GM21526 (cell line): ENCODE data around the gene CCDC73.
A peak's percentile ranks its signal among the peaks of the same experiment; 100 is the strongest.
"Not testable (repeated sequence)": the region's sequence is repeated elsewhere in the genome, so short reads cannot be mapped to it uniquely, and the experiment has no call there.

ENCODE experiments used
- ATAC-seq: cut with Tn5 transposase; IDR thresholded peaks from one replicate; pipeline ENCODE4 v1.9.1; 2021; ENCODE audit warnings: moderate library complexity; ENCODE audit not compliant: unreplicated experiment, low FRiP score

Gene CCDC73

DNA sequence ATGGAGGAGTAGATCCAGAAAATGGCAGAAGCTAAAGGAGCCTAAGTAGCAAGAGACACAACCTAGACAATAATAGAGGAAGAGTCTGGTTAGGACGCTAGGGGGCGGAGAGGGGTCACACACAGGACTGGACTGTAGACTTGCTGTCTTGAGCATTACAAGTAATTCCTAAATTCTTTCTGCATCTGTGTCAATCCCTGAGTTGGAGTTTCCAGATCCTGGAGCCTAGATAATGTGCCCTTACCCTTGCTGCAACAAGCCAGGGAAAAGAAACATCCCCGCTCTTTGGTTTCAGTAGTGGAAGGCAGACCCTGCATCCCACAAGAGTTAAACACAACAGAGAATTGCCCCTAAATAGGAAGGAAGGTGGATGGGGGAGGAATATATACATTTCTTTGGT lies 14.9 kb upstream of the CCDC73 start:
- peak; percentile 98 for ATAC-seq

DNA sequence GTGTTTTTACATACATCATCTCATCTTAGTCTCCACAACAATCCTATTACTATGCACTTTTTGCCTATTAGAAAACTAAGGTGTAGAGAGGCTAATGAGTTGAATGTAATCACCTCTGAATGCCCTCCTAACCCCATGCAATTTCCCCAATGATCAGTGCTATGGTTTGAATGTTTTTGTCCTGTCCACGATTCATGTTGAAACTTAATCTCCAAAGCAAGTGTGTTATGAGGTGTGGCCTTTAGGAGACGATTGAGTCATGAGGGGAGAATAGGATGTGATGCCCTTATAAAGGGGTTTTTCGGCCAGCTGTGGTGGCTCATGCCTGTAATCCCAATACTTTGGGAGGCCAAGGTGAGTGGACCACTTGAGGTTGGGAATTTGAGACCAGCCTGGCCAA lies 2.0 kb upstream of the CCDC73 start:
- no peak for ATAC-seq

- ATAC-seq, result peak; percentile 71
Observed at GRCh38 chr11:32792948-32793475, 1.4 kb downstream of the CCDC73 start.

DNA sequence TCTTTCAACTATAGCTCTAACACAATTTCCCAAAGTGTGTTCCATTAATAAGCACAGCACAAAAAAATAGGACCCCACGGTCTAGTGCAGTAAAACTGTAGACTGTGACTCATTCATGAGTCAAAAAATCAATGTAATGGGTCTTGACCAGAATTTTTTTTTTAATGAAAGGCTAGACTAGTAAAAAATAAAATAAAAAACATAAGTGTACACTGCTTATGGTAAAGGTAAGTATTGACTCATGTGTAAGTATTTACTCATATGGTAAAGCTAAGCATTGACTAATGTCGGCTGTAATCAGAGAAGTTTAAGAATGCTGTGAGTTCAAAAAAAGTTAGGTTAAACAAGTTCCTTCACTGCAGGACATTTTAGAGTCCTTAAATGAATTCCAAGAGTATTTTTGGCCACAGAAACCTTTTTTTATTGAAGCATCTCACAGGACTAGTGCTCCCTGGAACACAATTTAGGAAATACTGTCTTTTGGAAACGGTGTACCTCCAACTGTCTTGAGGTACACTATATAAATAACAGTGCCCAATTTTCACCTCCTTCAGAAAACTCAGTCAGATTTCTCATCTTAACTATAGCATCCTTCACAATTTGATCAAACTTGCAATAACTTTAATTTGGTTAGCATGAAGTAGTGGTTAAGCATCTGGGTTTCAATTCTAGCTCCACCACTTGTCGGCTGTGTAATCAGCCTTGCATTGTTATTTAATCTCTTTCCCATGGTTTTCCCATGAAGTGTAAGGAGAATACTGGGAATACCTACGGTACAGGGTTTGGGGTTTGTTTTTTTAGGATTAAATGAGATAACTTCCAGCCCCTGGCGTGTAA lies 2.1 kb downstream of the CCDC73 start:
- no peak for ATAC-seq

- no peak for ATAC-seq
Observed at GRCh38 chr11:32790916-32791315, 3.5 kb downstream of the CCDC73 start.

GRCh38 chr11:32786811-32787210 lies 7.7 kb downstream of the CCDC73 start:
- ATAC-seq, result no peak

DNA sequence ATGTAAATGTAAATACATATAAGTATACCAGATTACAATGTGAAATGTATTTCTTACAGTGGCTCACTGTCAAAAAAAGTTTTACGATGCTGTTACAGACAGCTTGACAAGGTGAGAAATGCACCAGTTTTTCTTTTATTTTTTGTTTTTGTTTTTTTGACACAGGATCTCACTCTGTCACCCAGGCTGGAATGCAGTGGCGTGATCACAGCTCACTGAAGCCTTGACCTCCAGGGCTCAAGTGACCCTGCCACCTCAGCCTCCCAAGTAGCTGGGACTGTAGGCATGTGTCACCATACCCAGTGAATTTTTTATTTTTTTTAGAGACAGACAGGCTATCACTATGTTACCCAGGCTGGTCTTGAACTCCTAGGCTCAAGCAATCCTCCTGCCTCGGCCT lies 9.2 kb downstream of the CCDC73 start:
- no peak for ATAC-seq

DNA sequence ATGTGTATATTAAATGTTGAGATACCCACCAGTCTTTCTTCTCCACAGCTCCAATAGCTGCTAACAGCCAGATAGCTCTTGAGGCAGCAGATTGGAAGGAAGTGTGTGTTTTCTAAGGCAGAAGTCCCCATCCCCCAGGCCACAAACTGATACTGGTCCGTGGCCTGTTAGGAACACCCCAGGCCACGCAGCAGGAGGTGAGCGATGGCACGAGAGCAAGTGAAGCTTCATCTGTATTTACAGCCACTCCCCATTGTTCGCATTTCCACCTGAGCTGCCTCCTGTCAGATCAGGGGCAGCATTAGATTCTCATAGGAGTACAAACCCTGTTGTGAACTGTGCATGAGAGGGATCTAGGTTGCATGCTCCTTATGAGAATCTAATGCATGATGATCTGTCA lies 12.7 kb downstream of the CCDC73 start:
- no peak for ATAC-seq

- ATAC-seq, result not testable (repeated sequence)
Observed at GRCh38 chr11:32780839-32781238, 13.6 kb downstream of the CCDC73 start.

- no peak for ATAC-seq
Observed at GRCh38 chr11:32779136-32779535, 15.3 kb downstream of the CCDC73 start.

DNA sequence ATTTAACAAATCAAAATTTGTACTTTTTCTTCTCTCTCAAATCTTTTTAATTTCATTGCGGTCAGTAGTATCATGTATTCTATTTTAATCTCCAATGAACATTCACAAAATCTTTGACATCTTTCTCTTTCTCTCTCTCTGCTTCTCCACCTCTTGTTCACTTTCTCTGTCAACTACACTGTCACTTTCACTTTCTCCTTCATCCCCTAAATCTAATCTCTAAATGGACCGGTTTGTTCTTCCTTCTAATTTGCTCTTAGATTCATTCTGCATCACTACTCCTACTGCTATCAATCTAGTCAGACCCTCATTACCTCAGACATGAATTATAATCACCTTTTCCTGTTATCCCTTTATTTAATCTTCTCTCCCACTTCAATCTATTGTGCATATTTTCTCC lies 18.6 kb downstream of the CCDC73 start:
- no peak for ATAC-seq

- no peak for ATAC-seq
Observed at GRCh38 chr11:32774081-32774480, 20.4 kb downstream of the CCDC73 start.

GRCh38 chr11:32772731-32773130 lies 21.7 kb downstream of the CCDC73 start:
- ATAC-seq, result no peak

DNA sequence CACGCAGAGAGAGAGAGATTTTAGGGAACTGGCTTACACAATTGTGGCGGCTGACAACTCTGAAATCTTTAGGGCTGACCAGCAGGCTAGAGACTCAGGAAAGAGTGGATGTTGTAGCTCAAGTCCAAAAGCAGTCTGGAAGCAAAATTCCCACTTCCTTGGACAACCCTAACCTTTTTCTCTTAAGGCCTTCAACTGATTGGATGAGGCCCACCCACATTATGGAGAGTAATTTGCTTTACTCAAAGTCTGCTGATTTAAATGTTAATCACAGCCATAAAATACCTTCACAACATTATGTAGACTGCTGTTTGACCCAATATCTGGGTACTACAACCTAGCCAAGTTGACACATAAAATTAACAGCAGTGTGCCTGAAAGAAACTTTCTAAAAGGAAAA lies 32.7 kb downstream of the CCDC73 start:
- ATAC-seq, result not testable (repeated sequence)

- no peak for ATAC-seq
Observed at GRCh38 chr11:32758291-32758690, 36.2 kb downstream of the CCDC73 start.

DNA sequence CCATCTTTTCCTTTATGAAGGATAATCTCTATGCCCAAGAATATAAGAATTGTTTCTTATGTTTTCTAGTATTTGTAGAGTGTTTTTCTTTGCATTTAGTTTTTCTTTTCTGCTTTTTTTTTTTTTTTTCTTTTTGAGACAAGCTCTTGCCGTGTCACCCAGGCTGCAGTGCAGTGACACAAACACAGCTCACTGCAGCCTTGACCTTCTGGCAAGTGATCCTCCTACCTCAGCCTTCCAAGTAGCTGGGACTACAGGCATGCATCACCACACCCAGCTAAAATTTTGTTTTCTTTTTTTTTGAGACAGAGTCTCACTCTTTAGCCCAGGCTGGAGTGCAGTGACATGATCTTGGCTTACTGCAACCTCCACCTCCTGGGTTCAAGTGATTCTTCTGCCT lies 41.3 kb downstream of the CCDC73 start:
- ATAC-seq, result not testable (repeated sequence)

DNA sequence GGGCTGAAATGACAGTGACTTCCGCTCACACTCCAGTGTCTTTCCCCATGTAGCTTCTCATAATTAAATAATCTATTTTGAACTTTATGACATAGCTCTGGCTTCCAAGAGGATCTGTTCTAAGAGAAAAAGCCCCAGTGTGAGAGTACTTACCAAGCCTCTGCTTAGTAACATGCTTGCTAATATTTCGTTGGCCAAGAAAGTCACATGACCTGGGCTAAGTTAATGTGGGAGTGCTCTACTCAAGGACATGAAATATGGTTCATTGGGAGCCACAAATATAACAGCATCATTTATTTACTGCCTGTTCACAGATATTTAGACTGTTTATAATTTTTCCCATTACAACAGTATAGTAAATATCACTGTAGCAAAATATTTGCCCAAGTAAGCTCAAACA lies 42.5 kb downstream of the CCDC73 start:
- ATAC-seq, result no peak

- no peak for ATAC-seq
Observed at GRCh38 chr11:32751381-32751780, 43.1 kb downstream of the CCDC73 start.

- no peak for ATAC-seq
Observed at GRCh38 chr11:32729976-32730375, 64.5 kb downstream of the CCDC73 start.

DNA sequence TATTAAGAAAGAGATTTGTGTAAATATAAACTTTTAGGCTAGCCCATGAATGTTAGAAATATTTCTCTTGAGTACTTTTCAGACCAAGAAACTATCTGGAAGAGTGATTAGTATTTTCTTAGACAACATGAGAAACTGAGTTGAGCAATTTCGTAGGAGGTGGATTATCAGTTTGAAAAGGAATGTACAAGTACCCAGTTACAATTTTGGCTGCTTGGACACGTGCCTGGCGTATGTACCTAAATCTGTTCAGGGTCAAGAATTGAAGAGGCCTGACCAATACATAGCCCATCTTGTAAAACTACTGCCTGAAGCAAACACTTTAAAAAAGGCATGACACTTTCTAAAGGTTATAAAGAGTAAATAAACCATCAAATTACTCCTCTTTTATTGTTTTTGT lies 71.1 kb downstream of the CCDC73 start:
- ATAC-seq, result no peak

DNA sequence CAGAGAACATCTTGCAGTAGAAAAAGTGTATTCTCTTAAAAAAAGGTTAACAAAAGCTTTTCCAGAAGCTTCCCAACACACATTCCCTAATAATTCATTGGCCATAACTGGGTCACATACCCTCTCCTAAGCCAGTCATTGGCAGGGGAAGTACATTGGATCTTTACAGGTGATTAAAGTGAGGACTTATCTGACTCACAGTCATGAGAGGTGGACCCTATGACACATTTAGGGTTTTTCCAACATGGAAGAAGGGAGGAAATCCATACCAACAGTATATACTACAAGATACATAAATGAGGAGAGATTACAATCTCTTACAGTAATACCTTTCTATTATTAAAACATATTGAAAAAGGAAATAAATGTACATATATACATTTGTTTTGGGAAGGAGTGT lies 72.2 kb downstream of the CCDC73 start:
- no peak for ATAC-seq

DNA sequence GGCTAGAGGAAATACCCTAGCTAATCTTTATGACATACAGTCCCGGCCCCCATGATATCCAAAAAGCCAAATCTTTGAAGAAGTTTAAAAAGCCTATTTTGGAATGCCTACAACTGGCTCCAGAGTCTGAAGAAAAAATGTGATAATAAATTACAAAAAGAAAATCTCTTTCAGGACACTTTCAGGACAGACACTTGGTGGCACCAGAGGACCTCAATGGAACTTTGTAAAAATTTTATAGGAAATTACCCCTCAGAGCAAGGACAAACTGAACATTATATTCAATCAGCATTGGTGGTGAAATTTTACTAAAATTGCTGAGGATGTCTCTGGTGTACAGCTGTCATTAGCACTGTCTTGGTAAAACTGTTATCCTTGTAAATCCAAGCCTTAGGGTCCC lies 81.0 kb downstream of the CCDC73 start:
- ATAC-seq, result no peak
